ENCODE measurements around the gene FOXO4.

Gene FOXO4

GRCh38 chrX:71060127-71060526 is 35.5 kb upstream of the FOXO4 start:
- no peak for TF ChIP-seq CTCF (IDR thresholded peaks at IDR 0.05; ENCODE audit: low read depth, low read length, missing control alignments)
- Histone ChIP-seq H3K27me3 (replicated peaks) (no peaks in the 10 kb centered on the region), H3K27ac (no peak overlapping the region), H3K36me3 (replicated peaks) (peaks cover 2% of the 10 kb centered on the region), H3K4me3 (ENCODE audit: low read depth, low read length) (no peak overlapping the region)
- no peak for DNase-seq
- in situ Hi-C loops (cut with HindIII; ENCODE audit: low pct_ligation_motif_present, low sequenced_read_pairs), result no loop called here

- in situ Hi-C loops (cut with HindIII; ENCODE audit: low pct_ligation_motif_present, low sequenced_read_pairs), result no loop called here
- peak overlapping the region; percentile 73 for H3K4me3 ChIP-seq (ENCODE audit: low read depth, low read length)
- H3K36me3 ChIP-seq (replicated peaks), result no peaks in the 10 kb centered on the region
Observed at GRCh38 chrX:71067089-71067488, 28.6 kb upstream of the FOXO4 start.

GRCh38 chrX:71067712-71068043 is 28.0 kb upstream of the FOXO4 start:
- in situ Hi-C loops (cut with HindIII; ENCODE audit: low pct_ligation_motif_present, low sequenced_read_pairs), result no loop called here
- no peaks in the 10 kb centered on the region for H3K27me3 ChIP-seq (replicated peaks)
- peak; percentile 2 for DNase-seq
- peak overlapping the region; percentile 73 for H3K4me3 ChIP-seq (ENCODE audit: low read depth, low read length)
- no peaks in the 10 kb centered on the region for H3K36me3 ChIP-seq (replicated peaks)
- no peak for TF ChIP-seq CTCF (IDR thresholded peaks at IDR 0.05; ENCODE audit: low read depth, low read length, missing control alignments)
- peak overlapping the region; percentile 93 for H3K27ac ChIP-seq

More at GRCh38 chrX:71067089-71067488, 28.6 kb upstream of the FOXO4 start:
- DNase-seq, result no peak
- no peaks in the 10 kb centered on the region for H3K27me3 ChIP-seq (replicated peaks)
- H3K27ac ChIP-seq, result peak overlapping the region; percentile 93
- no peak for TF ChIP-seq CTCF (IDR thresholded peaks at IDR 0.05; ENCODE audit: low read depth, low read length, missing control alignments)

- H3K4me3 ChIP-seq (ENCODE audit: low read depth, low read length), result peak within 1 kb of the TSS; percentile 73
- peak; percentile 94 for DNase-seq
- in situ Hi-C loops (cut with HindIII; ENCODE audit: low pct_ligation_motif_present, low sequenced_read_pairs), result no loop called here
- TF ChIP-seq CTCF (IDR thresholded peaks at IDR 0.05; ENCODE audit: low read depth, low read length, missing control alignments), result no peak
- no peaks in the 10 kb centered on the region for H3K27me3 ChIP-seq (replicated peaks)
- H3K36me3 ChIP-seq (replicated peaks), result no peaks in the 10 kb centered on the region
- peak within 1 kb of the TSS; percentile 93 for H3K27ac ChIP-seq
Observed at GRCh38 chrX:71068044-71068918, 27.4 kb upstream of the FOXO4 start, which contains the start of gene SNX12. Gene SNX12 (minus strand): TSS chrX:71068334. CDS start chrX:71068306, 28 bp downstream.

GRCh38 chrX:71070531-71070930 is 25.1 kb upstream of the FOXO4 start:
- Histone ChIP-seq H3K27ac (no peak overlapping the region), H3K27me3 (replicated peaks) (no peaks in the 10 kb centered on the region), H3K4me3 (ENCODE audit: low read depth, low read length) (no peak overlapping the region), H3K36me3 (replicated peaks) (no peaks in the 10 kb centered on the region)
- no peak for TF ChIP-seq CTCF (IDR thresholded peaks at IDR 0.05; ENCODE audit: low read depth, low read length, missing control alignments)
- in situ Hi-C loops (cut with HindIII; ENCODE audit: low pct_ligation_motif_present, low sequenced_read_pairs), result no loop called here
- no peak for DNase-seq
